Suprapubic skin (tissue), 4 donors: ENCODE results near the gene LDHAL6B. TPM values are rescaled to one million over a fixed set of nuclear protein-coding genes. Genes with fewer than 3 reads are reported as not detected.

Source experiments
- DNase-seq, 2 donors: peaks; one replicate each; pipeline ENCODE4 v3.0.0-alpha.2; 2019; ENCODE audit warnings: low spot score in 2 of 2
- H3K27ac ChIP-seq: fragments of 200-600 bp; sonication (generic); one replicate; pipeline ENCODE4 v1.5.1; 2019
- H3K27me3 ChIP-seq: fragments of 200-600 bp; sonication (generic); one replicate; pipeline ENCODE4 v1.5.1; 2019
- H3K36me3 ChIP-seq: fragments of 200-600 bp; sonication (generic); one replicate; pipeline ENCODE4 v1.5.1; 2019
- H3K4me1 ChIP-seq: fragments of 200-600 bp; sonication (generic); one replicate; pipeline ENCODE4 v1.5.1; 2019
- H3K4me3 ChIP-seq: fragments of 200-600 bp; sonication (generic); one replicate; pipeline ENCODE4 v1.5.1; 2019; ENCODE audit warnings: mild to moderate bottlenecking
- H3K9me3 ChIP-seq: fragments of 200-600 bp; sonication (generic); one replicate; pipeline ENCODE4 v1.5.1; 2019
- CTCF ChIP-seq, 2 donors: fragments of 200-600 bp in 1 of 2; fragments of 450-650 bp in 1 of 2; sonication (generic) in 1 of 2; IDR thresholded peaks; one replicate each; pipeline ENCODE4 v1.5.1; 2016 to 2019; ENCODE audit warnings: antibody characterized with exemption in 2 of 2, mild to moderate bottlenecking in 1 of 2, moderate library complexity in 1 of 2
- EP300 ChIP-seq: sonication (generic); formaldehyde crosslinking; IDR thresholded peaks from one replicate; pipeline ENCODE4 v1.6.1; 2017; ENCODE audit warnings: antibody characterized with exemption
- POLR2A ChIP-seq, 2 donors: fragments of 450-650 bp; IDR thresholded peaks; one replicate each; pipeline ENCODE4 v1.6.1; 2017; ENCODE audit warnings: antibody characterized with exemption in 2 of 2, mild to moderate bottlenecking in 2 of 2, moderate library complexity in 2 of 2
- POLR2AphosphoS5 ChIP-seq, 3 donors: sonication (generic); formaldehyde crosslinking; IDR thresholded peaks; one replicate each; pipeline ENCODE4 v1.6.1; 2017; ENCODE audit warnings: antibody characterized with exemption in 3 of 3
- WGBS: methylation state at CpG from one replicate; pipeline ENCODE4 v1.1.5; 2018; 5-methylcytosine and 5-hydroxymethylcytosine counted together
- total RNA-seq, 4 donors: library from RNA; depleted of rRNA; stranded (reverse); fragments of >200 nt; gene quantifications; one replicate each; pipeline ENCODE4 v1.1.0, GENCODE V29; 2016

The LDHAL6B gene
- total RNA-seq, 4 donors from 2014 or later = not detected

GRCh38 chr15:59190291-59190690 is 16.4 kb upstream of the LDHAL6B start:
- WGBS = 89% methylated on average over 7 of the region's 7 CpGs
- Histone ChIP-seq H3K36me3 (peaks cover 58% of the 10 kb centered on the region), H3K27me3 (no peaks in the 10 kb centered on the region), H3K4me3 (no peak overlapping the region), H3K27ac (no peak overlapping the region), H3K4me1 (no peaks in the 10 kb centered on the region), H3K9me3 (no peaks in the 10 kb centered on the region)
- TF ChIP-seq POLR2A (IDR thresholded peaks at IDR 0.05) = no peak
- TF ChIP-seq POLR2AphosphoS5 (IDR thresholded peaks at IDR 0.05) = no peak
- TF ChIP-seq EP300 = no peak
- no peak for DNase-seq

- TF ChIP-seq CTCF (IDR thresholded peaks at IDR 0.05) = no peak
- TF ChIP-seq POLR2A (IDR thresholded peaks at IDR 0.05) = no peak
- TF ChIP-seq EP300 = no peak
- no peak for TF ChIP-seq POLR2AphosphoS5 (IDR thresholded peaks at IDR 0.05)
- H3K27ac ChIP-seq = no peak overlapping the region
Observed at GRCh38 chr15:59191855-59192237, 14.8 kb upstream of the LDHAL6B start.

GRCh38 chr15:59194639-59195325 is 11.9 kb upstream of the LDHAL6B start:
- Histone ChIP-seq H3K4me3 (no peak overlapping the region), H3K27me3 (no peaks in the 10 kb centered on the region), H3K36me3 (peaks cover 50% of the 10 kb centered on the region), H3K27ac (no peak overlapping the region), H3K9me3 (no peaks in the 10 kb centered on the region), H3K4me1 (no peaks in the 10 kb centered on the region)
- DNase-seq = no peak
- 94% methylated on average over 10 of the region's 10 CpGs for WGBS
- TF ChIP-seq POLR2AphosphoS5 (IDR thresholded peaks at IDR 0.05) (no peak), EP300 (no peak), CTCF (IDR thresholded peaks at IDR 0.05) (no peak), POLR2A (IDR thresholded peaks at IDR 0.05) (no peak)

More at GRCh38 chr15:59191855-59192237, 14.8 kb upstream of the LDHAL6B start:
- Histone ChIP-seq H3K4me3 (no peak overlapping the region), H3K27me3 (no peaks in the 10 kb centered on the region), H3K4me1 (no peaks in the 10 kb centered on the region), H3K9me3 (no peaks in the 10 kb centered on the region), H3K36me3 (peaks cover 56% of the 10 kb centered on the region)
- 74% methylated on average over 6 of the region's 6 CpGs for WGBS
- no peak for DNase-seq

GRCh38 chr15:59196416-59196815 is 10.2 kb upstream of the LDHAL6B start:
- Histone ChIP-seq H3K4me1 (no peaks in the 10 kb centered on the region), H3K36me3 (peaks cover 43% of the 10 kb centered on the region), H3K27ac (no peak overlapping the region), H3K27me3 (no peaks in the 10 kb centered on the region), H3K9me3 (no peaks in the 10 kb centered on the region), H3K4me3 (no peak overlapping the region)
- 96% methylated on average over 2 of the region's 2 CpGs for WGBS
- no peak for DNase-seq
- TF ChIP-seq POLR2AphosphoS5 (IDR thresholded peaks at IDR 0.05) (no peak), POLR2A (IDR thresholded peaks at IDR 0.05) (no peak), CTCF (IDR thresholded peaks at IDR 0.05) (no peak), EP300 (no peak)

DNA sequence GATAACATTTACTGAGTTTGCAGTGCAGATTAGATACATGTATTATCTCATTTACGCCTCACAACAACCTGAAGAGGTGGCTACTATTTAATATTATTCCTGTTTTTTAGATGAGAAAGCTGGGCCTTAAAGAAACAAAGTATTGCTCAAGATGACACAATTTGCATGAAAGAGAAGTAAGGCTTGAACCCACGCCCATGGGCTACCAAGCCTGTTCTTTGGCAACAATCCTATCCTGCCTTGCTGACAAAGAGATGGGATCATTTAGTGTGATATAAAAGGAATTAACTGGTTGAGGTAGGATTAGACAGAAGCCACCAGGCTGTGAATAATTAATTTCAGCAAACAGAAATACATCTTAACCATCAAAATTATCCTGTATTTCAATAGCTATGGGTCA is 9.2 kb upstream of the LDHAL6B start:
- TF ChIP-seq POLR2AphosphoS5 (IDR thresholded peaks at IDR 0.05) (no peak), POLR2A (IDR thresholded peaks at IDR 0.05) (no peak), EP300 (no peak), CTCF (IDR thresholded peaks at IDR 0.05) (no peak)
- no peaks in the 10 kb centered on the region for H3K9me3 ChIP-seq
- no peaks in the 10 kb centered on the region for H3K27me3 ChIP-seq
- H3K36me3 ChIP-seq = peaks cover 53% of the 10 kb centered on the region
- DNase-seq = no peak
- H3K27ac ChIP-seq = no peak overlapping the region
- H3K4me1 ChIP-seq = no peaks in the 10 kb centered on the region
- 77% methylated on average over 2 of the region's 2 CpGs for WGBS
- H3K4me3 ChIP-seq = no peak overlapping the region
